Activated gamma-delta T cell (primary cell): ENCODE data around the gene KCTD13.
A peak's percentile ranks its signal among the peaks of the same experiment; 100 is the strongest.
"Not testable (repeated sequence)": the region's sequence is repeated elsewhere in the genome, so short reads cannot be mapped to it uniquely, and the experiment has no call there.

ENCODE experiments used
- DNase-seq: peaks from one replicate; lab custom pipeline; 2025; lab: John Stamatoyannopoulos, UW
- total RNA-seq, 2 donors: gene quantifications; one replicate each; lab custom pipeline; 2026; lab: John Stamatoyannopoulos, UW

KCTD13 gene
- total RNA-seq: 27.5 to 32.1 reads per million in 2 donors

GRCh38 chr16:29925781-29926710 is at the start of gene KCTD13:
KCTD13 (minus strand) TSS chr16:29926226; CDS start chr16:29926033, 193 bp downstream.
- DNase-seq: peak; percentile 80

GRCh38 chr16:29975134-29975538 is 49.1 kb upstream of the KCTD13 start:
- DNase-seq: no peak

GRCh38 chr16:29974291-29975133 is 48.5 kb upstream of the KCTD13 start:
- DNase-seq: no peak

- DNase-seq: peak; percentile 96
These were observed 47.6 kb upstream of the KCTD13 start, which contains the start of gene TAOK2 for GRCh38 chr16:29973384-29974246. TAOK2 (plus strand) TSS chr16:29973868; CDS start chr16:29977773, 3,905 bp downstream.

- DNase-seq: no peak
These were observed 47.0 kb upstream of the KCTD13 start for GRCh38 chr16:29972992-29973383.

- no peak for DNase-seq
These were observed 46.5 kb upstream of the KCTD13 start for GRCh38 chr16:29972500-29972899.

GRCh38 chr16:29971304-29971703 is 45.3 kb upstream of the KCTD13 start:
- no peak for DNase-seq

GRCh38 chr16:29968205-29968604 is 42.2 kb upstream of the KCTD13 start:
- no peak for DNase-seq

GRCh38 chr16:29963021-29963743 is 37.2 kb upstream of the KCTD13 start:
- DNase-seq: no peak

- no peak for DNase-seq
These were observed 36.4 kb upstream of the KCTD13 start for GRCh38 chr16:29962344-29962994.

- peak; percentile 93 for DNase-seq
These were observed 35.7 kb upstream of the KCTD13 start, which contains the start of gene TMEM219 for GRCh38 chr16:29961479-29962343. TMEM219 (plus strand) TSS chr16:29962079; CDS start chr16:29963144, 1,065 bp downstream.

GRCh38 chr16:29961127-29961478 is 35.1 kb upstream of the KCTD13 start:
- no peak for DNase-seq

GRCh38 chr16:29959821-29960220 is 33.8 kb upstream of the KCTD13 start:
- DNase-seq: not testable (repeated sequence)

GRCh38 chr16:29959293-29959692 is 33.3 kb upstream of the KCTD13 start:
- no peak for DNase-seq

- DNase-seq: no peak
These were observed 32.7 kb upstream of the KCTD13 start for GRCh38 chr16:29958756-29959155.

- DNase-seq: no peak
These were observed 25.8 kb upstream of the KCTD13 start for GRCh38 chr16:29951625-29952365.

GRCh38 chr16:29950806-29951461 is 24.9 kb upstream of the KCTD13 start:
- no peak for DNase-seq

- no peak for DNase-seq
These were observed 21.9 kb upstream of the KCTD13 start for GRCh38 chr16:29947897-29948296.
